A549 treated with RU486 at 1 μM for 4 hours (cell line): Measurements from ENCODE around the gene CTNNBL1. TPM values are rescaled to one million over a fixed set of nuclear protein-coding genes. Genes with fewer than 3 reads are reported as not detected.

ENCODE experiments used
- total RNA-seq: library from RNA; stranded (reverse); fragments of 200-300 nt; extraction: Qiagen RNA extraction; gene quantifications from 5 replicates; pipeline ENCODE4 v1.2.3, GENCODE V29; 2022; ENCODE audit warnings: low read depth

Gene CTNNBL1
- total RNA-seq, result 58.0 to 85.3 TPM (median 64.1 TPM) in 5 replicates

GRCh38 chr20:37693635-37694626, at the start of gene CTNNBL1:
Gene CTNNBL1 (plus strand): TSS chr20:37694030. CDS start chr20:37694123, 93 bp downstream.

GRCh38 chr20:37902504-37903313, 208.9 kb downstream of the CTNNBL1 start, which contains the start of gene VSTM2L:
Gene VSTM2L (plus strand): TSS chr20:37903127. CDS start chr20:37903351, 224 bp downstream.

Other genes starting within 250 kb of the CTNNBL1 start
- not detected in 5 replicates for gene NNAT, start 172.8 kb upstream of the CTNNBL1 start, total RNA-seq
- 41.4 to 53.5 TPM (median 49.9 TPM) in 5 replicates for gene BLCAP, start 166.2 kb upstream of the CTNNBL1 start, total RNA-seq
- 6.1 to 10.0 TPM (median 7.4 TPM) in 5 replicates for gene VSTM2L, start 209.1 kb downstream of the CTNNBL1 start, total RNA-seq